Peyer's patch (tissue), 4 donors: ENCODE data around the gene MAML3.

ENCODE experiments used
- CTCF ChIP-seq, 6 experiments: fragments of 450-650 bp in 4 of 6; fragments of 200-600 bp in 2 of 6; sonication (generic) in 1 of 6; IDR thresholded peaks; one replicate each; pipeline ENCODE4 v1.5.1; 2017 to 2019; ENCODE audit warnings: antibody characterized with exemption in 6 of 6, mild to moderate bottlenecking in 3 of 6, moderate library complexity in 1 of 6
- POLR2A ChIP-seq, 2 donors: fragments of 450-650 bp; IDR thresholded peaks; one replicate each; pipeline ENCODE4 v1.5.1; 2017; ENCODE audit warnings: antibody characterized with exemption in 2 of 2, mild to moderate bottlenecking in 2 of 2, moderate library complexity in 2 of 2

- TF ChIP-seq CTCF (IDR thresholded peaks at IDR 0.05) (no peak), POLR2A (IDR thresholded peaks at IDR 0.05) (no peak)
Measured at GRCh38 chr4:139816856-139817255, 337.1 kb downstream of the MAML3 start.
